Coronary artery (tissue), 2 donors: ENCODE measurements around the gene CD300C.
"Not testable (repeated sequence)": the region's sequence is repeated elsewhere in the genome, so short reads cannot be mapped to it uniquely, and the experiment has no call there.

ENCODE experiments used
- DNase-seq: peaks from one replicate; pipeline ENCODE4 v3.0.0-alpha.2; 2017; ENCODE audit warnings: low spot score
- H3K27ac ChIP-seq, 2 donors: fragments of 200-600 bp; sonication (generic); one replicate each; pipeline ENCODE4 v1.5.1; 2016 to 2019
- H3K4me3 ChIP-seq: fragments of 200-600 bp; sonication (generic); 2 replicates; pipeline ENCODE4 v1.5.1; 2016; ENCODE audit warnings: mild to moderate bottlenecking, moderate library complexity
- CTCF ChIP-seq: fragments of 200-600 bp; sonication (generic); IDR thresholded peaks from one replicate; pipeline ENCODE4 v1.5.1; 2019; ENCODE audit warnings: antibody characterized with exemption

The CD300C gene

GRCh38 chr17:74521701-74522201 lies 24.2 kb downstream of the CD300C start:
- TF ChIP-seq CTCF: no peak
- H3K27ac ChIP-seq: peak overlapping the region; percentile 38 to 80
- peak overlapping the region; percentile 37 for H3K4me3 ChIP-seq
- peak; percentile 71 for DNase-seq

GRCh38 chr17:74520790-74521480 lies 25.0 kb downstream of the CD300C start:
- H3K27ac ChIP-seq: peak overlapping the region; percentile 38 to 80
- no peak for TF ChIP-seq CTCF
- peak; percentile 73 for DNase-seq
- peak overlapping the region; percentile 37 for H3K4me3 ChIP-seq

- peak overlapping the region in 1 of 2 donors; percentile 49 for H3K27ac ChIP-seq
- no peak overlapping the region for H3K4me3 ChIP-seq
- peak; percentile 5 for DNase-seq
- no peak for TF ChIP-seq CTCF
These were observed 25.9 kb downstream of the CD300C start for GRCh38 chr17:74520016-74520434.

- DNase-seq: peak; percentile 9
- H3K27ac ChIP-seq: not testable (repeated sequence)
These were observed 27.4 kb downstream of the CD300C start for GRCh38 chr17:74518413-74518981.

GRCh38 chr17:74516561-74517328 lies 29.2 kb downstream of the CD300C start:
- Histone ChIP-seq H3K27ac (no peak overlapping the region), H3K4me3 (no peak overlapping the region)
- DNase-seq: peak; percentile 50
- TF ChIP-seq CTCF: no peak

More at GRCh38 chr17:74518413-74518981, 27.4 kb downstream of the CD300C start:
- not testable (repeated sequence) for H3K4me3 ChIP-seq

GRCh38 chr17:74515941-74516340 lies 30.0 kb downstream of the CD300C start:
- Histone ChIP-seq H3K27ac (no peak overlapping the region), H3K4me3 (no peak overlapping the region)
- TF ChIP-seq CTCF: no peak
- DNase-seq: peak; percentile 50

GRCh38 chr17:74514632-74515334 lies 31.1 kb downstream of the CD300C start:
- no peak for TF ChIP-seq CTCF
- H3K27ac ChIP-seq: no peak overlapping the region
- DNase-seq: peak; percentile 41

More at GRCh38 chr17:74514632-74515334, 31.1 kb downstream of the CD300C start:
- H3K4me3 ChIP-seq: no peak overlapping the region
